ENCODE data around the gene KCNJ11. TPM values are rescaled to one million over a fixed set of nuclear protein-coding genes. Genes with fewer than 3 reads are reported as not detected.
"Not testable (repeated sequence)": the region's sequence is repeated elsewhere in the genome, so short reads cannot be mapped to it uniquely, and the experiment has no call there.

Gene KCNJ11
- total RNA-seq: 1 to 10 TPM; 2.1 to 6.9 TPM
- long read RNA-seq, transcript KCNJ11-201 (1 exons, 2,801 nt): major isoform, 6 of 7 reads
- long read RNA-seq, partial matches to known transcripts: 0 of 7 reads
- long read RNA-seq, other reads (novel, unspliced or antisense): 1 of 7 reads

DNA sequence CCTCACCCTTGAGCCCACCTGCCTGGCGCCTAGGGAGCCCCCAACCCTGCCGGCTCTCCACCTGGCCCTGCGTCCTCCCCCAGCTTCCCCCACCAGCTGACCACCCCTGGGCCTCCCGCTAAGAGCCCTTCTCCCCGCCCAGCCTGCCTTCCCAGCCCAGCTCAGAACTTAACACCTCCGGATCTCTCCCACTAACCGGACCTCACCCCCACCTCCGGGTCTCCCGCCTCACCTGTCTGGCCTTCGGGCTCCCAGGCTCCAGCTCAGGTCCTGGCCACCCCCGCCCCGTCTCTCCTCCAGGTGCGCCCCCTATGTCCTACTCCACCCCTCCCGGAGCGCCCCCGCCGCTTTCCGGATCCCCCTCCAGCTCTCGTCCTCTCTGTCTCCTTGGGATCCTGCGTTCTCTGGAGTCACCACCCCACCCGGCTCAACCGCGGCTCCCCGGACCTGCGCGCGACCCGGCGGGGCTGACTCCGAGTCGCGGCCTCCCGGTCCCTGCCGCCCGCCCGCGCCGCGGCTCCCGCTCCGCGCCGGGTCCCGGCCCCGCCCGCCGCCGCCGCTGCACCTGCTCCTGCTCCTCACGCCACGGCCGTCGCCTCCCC, at the start of gene KCNJ11:
TSS of gene KCNJ11 (minus strand) at position 51 of the 602 bp plus-strand sequence. CDS start 568 bp downstream, outside the sequence.
- intact Hi-C loops (cut with DNase I, micrococcal nuclease): no loop called here
- peak; percentile 69 for ATAC-seq
- DNase-seq: no peak

DNA sequence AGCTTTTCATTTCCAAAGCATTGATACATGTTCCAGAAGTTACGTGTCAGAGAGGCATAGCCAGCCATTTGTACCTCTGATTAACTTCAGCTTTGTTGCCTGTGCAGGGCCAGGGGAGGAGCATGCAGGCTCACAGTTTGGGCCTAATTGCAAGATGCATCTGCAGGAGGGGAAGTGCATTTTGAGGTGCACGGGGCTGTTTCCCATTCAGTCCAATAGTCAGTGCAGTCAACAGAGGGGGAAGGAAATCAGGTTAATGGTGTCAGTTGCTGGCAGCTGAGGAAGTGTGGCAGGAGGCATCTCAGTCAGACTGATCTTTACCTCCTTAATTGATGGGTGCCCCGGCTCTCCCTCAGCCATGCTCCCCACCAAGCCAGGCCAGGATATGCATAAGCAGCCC, 48.9 kb upstream of the KCNJ11 start:
- no peak for ATAC-seq
- intact Hi-C loops (cut with DNase I, micrococcal nuclease): no loop called here
- no peak for DNase-seq

DNA sequence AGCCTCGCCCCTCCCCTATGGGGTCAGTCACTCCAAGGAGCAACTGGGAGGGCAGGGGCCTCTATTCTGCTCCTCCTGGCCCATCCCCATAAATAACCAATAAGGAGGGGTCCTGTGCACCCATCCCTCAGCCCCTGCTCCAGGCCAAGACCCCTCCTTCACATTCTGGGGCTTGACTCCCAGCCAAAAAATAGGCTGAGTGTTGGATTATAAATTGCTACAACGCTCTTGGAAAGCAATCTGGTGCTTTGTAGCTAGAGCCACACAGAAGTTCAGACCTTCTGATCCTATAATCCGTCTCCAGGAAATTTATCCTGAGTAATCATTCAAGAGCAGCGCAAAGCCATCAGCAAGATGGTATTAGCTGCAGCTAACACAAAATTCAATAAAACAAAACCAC, 45.6 kb upstream of the KCNJ11 start:
- ATAC-seq (no peak), DNase-seq (no peak)
- intact Hi-C loops (cut with DNase I, micrococcal nuclease): no loop called here

DNA sequence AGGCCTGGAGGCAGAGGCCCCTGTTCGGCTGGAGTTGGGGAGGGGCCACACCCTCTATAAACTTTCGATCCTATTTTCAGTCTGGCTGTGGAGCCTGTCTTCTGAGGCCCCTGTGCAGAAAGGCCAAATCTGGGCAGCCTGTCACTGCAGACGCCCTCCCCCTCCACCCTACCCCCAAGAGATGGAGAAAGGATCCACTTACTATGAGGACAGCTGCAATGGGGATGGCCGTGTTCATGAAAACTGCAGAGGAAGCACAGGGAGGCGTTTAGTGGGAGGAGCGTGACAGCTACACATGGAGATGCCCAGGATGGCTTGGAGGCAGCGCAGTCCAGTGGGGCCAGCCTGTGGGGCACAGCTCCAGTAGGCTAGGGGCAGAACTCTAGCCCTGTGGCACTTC, 43.5 kb upstream of the KCNJ11 start:
- intact Hi-C loops (cut with DNase I, micrococcal nuclease): no loop called here
- no peak for ATAC-seq
- no peak for DNase-seq

- intact Hi-C loops (cut with DNase I, micrococcal nuclease): no loop called here
- ATAC-seq (no peak), DNase-seq (no peak)
Measured at GRCh38 chr11:17431139-17431538, 42.7 kb upstream of the KCNJ11 start.

- intact Hi-C loops (cut with DNase I, micrococcal nuclease): no loop called here
- DNase-seq (no peak), ATAC-seq (no peak)
Measured at GRCh38 chr11:17430616-17431015, 42.2 kb upstream of the KCNJ11 start.

DNA sequence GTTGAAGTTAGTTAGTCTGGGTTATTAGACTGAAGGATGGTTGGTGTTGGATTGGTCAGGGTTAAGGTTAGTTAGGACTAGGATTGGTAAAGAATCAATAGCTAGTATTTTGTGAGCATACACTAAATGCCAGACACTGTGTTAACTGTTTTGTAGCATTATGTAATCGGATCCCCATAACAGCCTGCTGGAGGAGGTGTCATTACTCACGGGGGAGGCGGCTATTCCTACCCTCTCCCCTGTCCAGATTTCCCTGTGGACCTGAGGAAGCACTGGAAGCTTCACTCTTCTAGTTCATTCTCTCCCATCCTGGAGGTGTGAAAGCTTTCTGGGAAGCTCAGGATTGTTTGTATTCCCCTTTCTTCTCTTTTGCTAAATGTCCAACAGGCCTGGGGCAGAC, 40.5 kb upstream of the KCNJ11 start:
- intact Hi-C loops (cut with DNase I, micrococcal nuclease): no loop called here
- DNase-seq (no peak), ATAC-seq (no peak)

DNA sequence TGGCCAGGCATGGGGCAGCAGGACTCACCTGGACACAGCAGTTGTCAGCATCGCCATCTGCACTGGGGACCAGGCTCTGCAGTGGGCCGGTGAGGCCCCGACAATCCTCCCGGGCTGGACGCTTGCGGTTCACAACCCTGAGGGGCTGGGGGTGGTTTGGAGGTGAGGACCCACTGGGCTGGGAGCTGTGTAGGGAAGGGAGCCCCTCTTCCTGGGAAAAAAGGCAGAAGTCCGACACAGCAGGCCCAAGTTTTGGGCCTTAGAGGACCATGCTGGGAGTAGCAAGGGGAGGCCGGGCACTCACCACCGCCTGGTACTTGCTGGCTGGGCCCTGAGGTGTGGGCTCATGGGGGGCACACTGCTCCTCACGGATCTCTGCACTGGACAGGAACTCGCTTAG, 39.8 kb upstream of the KCNJ11 start:
- DNase-seq (no peak), ATAC-seq (no peak)
- intact Hi-C loops (cut with DNase I, micrococcal nuclease): no loop called here

DNA sequence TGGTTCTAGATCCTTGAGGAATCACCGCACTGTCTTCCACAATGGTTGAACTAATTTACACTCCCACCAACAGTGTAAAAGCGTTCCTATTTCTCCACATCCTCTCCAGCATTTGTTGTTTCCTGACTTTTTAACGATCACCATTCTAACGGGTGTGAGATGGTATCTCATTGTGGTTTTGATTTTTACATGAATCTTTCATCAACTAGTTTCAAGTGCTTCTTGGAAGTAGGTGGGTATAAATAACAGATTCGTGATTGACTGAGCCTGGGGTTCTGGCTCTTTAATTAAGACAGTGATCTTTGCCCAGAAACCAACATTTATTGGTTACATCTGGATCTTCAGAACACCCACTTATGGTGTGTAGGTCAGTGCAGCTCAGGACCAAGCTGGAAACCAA, 37.8 kb upstream of the KCNJ11 start:
- ATAC-seq; DNase-seq; intact Hi-C loops (cut with DNase I, micrococcal nuclease): not testable (repeated sequence)

- ATAC-seq (peak; percentile 100), DNase-seq (peak; percentile 66 to 82)
- intact Hi-C loops (cut with DNase I, micrococcal nuclease): no loop called here
Measured at GRCh38 chr11:17423533-17424310, 35.3 kb upstream of the KCNJ11 start.

GRCh38 chr11:17421781-17422180, 33.3 kb upstream of the KCNJ11 start:
- intact Hi-C loops (cut with DNase I, micrococcal nuclease): no loop called here
- DNase-seq (no peak), ATAC-seq (no peak)

DNA sequence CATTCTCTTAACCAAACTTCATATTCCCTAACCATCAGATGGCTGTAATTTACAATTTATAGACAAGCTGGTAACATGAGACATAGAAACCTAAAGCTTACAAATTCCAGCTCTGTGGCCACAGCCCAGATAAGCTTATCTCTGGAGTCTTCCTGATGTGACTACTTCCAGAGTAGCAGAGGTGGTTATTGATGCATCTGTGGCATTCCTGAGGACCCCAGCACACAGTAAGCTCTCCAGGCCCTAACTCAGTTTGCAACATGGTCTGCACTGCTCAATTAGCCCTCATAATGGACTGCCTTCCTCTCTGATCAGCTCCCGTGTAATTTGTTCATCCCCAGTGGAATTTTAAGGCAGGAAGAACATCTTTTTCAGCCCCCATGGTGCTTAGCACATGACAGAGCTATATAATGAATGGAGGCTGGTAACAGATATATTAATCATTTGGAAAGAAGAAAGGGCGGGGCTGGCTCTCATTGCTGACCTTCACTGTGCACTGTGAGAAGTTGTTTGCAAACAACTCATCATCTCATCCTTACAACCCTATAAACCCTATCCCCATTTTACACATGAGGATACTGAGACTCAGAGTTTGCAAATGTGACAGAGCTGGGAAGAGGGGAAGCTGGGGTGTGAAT, 30.1 kb upstream of the KCNJ11 start:
- intact Hi-C loops (cut with DNase I, micrococcal nuclease): no loop called here
- no peak for DNase-seq
- ATAC-seq: no peak

DNA sequence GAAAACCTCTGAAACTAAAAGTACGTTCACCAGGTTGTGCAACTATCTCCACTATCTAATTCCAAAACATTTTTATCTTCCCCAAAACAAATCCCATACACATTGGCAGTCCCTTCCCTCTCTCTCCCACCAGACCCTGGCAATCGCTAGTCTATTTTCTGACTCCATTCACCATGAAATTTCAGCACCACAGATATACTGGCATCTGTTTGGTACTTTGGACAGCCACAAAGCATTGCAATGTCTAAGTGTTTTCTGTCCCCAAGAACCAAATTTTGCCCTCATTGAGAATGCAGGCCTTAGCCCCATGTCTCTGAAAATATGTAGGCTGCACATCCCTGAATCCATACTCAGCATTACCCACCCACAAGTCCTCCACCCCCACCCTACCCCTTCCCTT, 28.0 kb upstream of the KCNJ11 start:
- ATAC-seq: no peak
- intact Hi-C loops (cut with DNase I, micrococcal nuclease): no loop called here
- DNase-seq: no peak

GRCh38 chr11:17415523-17416104, 27.2 kb upstream of the KCNJ11 start:
- ATAC-seq (no peak), DNase-seq (no peak)
- intact Hi-C loops (cut with DNase I, micrococcal nuclease): no loop called here

GRCh38 chr11:17414992-17415391, 26.5 kb upstream of the KCNJ11 start:
- no peak for ATAC-seq
- intact Hi-C loops (cut with DNase I, micrococcal nuclease): no loop called here
- no peak for DNase-seq

DNA sequence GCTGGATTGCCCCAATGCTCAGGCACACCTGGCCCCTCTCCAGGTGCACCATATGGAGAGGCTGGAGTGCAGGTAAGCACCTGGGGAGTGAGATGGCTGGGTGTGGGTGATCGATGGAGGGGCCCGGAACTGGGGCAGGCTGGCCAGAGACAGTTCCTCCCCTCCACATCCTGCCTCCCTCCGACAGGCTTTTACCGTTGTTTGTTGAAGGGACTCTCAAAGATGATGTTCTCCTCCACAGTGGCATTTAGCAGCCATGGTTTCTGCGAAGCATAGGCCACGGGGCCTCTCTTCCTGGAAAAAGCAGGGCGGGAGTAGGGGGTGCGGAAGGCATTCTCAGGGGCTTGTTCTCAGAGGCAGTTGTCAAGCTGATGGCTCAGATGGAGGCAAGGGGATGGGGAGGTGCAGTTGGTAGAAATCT, 25.9 kb upstream of the KCNJ11 start:
- DNase-seq: peak in 1 of 2 donors; percentile 57

DNA sequence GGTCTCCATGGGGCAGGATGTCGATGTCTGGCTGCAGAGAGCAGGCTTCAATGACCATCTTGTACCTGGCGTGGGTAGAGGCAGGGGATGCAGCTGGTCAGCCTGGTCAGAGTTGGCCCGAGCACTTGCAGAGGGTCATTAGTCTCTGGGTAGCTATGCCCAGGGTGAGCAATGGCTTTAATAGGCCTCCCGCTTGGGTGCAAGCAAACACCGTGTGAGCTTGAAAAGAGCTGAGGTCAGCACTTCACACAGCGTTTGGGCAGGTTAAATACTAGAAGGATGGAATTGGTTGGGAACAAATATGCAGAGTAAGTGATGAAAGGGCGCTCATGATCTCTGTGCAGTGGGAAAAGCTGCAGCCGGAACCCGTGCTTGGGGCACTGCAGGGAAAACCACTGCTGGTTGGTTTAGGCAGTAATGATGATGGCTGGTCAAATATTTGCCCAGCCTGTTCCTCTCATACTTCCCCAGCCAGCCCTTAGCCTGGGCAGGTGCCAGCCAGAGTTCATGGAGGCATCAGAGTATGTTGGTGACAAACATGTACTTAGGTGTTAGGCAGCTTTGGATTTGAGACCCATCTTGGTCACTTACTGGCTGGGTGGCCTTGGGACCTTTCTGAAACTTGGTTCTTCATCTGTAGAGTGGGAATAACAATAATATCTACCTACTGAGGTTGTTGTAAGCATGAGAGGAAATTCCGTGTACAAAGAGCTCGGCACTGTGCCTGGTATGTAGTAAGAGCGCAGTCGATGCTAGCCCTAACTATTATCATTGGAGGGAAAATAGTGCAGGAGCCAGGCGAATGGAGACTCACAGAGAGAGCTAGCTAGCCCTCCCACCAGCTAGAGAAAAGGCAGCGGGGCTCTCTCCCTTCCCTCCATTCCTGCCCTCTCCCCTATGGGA, 25.2 kb upstream of the KCNJ11 start:
- DNase-seq (peak; percentile 77 to 80), ATAC-seq (peak; percentile 89)
- intact Hi-C loops (cut with DNase I, micrococcal nuclease): no loop called here

More for the DNA sequence above, 25.9 kb upstream of the KCNJ11 start:
- intact Hi-C loops (cut with DNase I, micrococcal nuclease): no loop called here
- ATAC-seq: peak; percentile 51

GRCh38 chr11:17412488-17413180, 24.2 kb upstream of the KCNJ11 start:
- ATAC-seq: no peak
- intact Hi-C loops (cut with DNase I, micrococcal nuclease): no loop called here
- no peak for DNase-seq
